GM04504 (cell line): ENCODE measurements around the gene CPNE5.

ENCODE experiments used
- DNase-seq: peaks from one replicate; pipeline ENCODE4 v3.0.0-alpha.2; 2012; ENCODE audit warnings: low read depth

Gene CPNE5

GRCh38 chr6:36702656-36703055, 136.6 kb downstream of the CPNE5 start:
- no peak for DNase-seq

GRCh38 chr6:36701401-36701991, 137.7 kb downstream of the CPNE5 start:
- DNase-seq = no peak

GRCh38 chr6:36700831-36701230, 138.4 kb downstream of the CPNE5 start:
- DNase-seq = no peak

- no peak for DNase-seq
These were observed 139.0 kb downstream of the CPNE5 start for GRCh38 chr6:36700071-36700812.

- no peak for DNase-seq
These were observed 139.9 kb downstream of the CPNE5 start for GRCh38 chr6:36699348-36699747.

GRCh38 chr6:36698871-36699271, 140.4 kb downstream of the CPNE5 start:
- no peak for DNase-seq

- no peak for DNase-seq
These were observed 141.0 kb downstream of the CPNE5 start for GRCh38 chr6:36698196-36698595.

- no peak for DNase-seq
These were observed 141.8 kb downstream of the CPNE5 start, which contains the start of gene RAB44 for GRCh38 chr6:36697481-36697903. Gene RAB44, plus strand, starts transcription at chr6:36697826. Its CDS starts 6,410 bp downstream, at chr6:36704236.

GRCh38 chr6:36695414-36695813, 143.8 kb downstream of the CPNE5 start:
- no peak for DNase-seq

GRCh38 chr6:36694616-36695015, 144.6 kb downstream of the CPNE5 start:
- DNase-seq = no peak

- DNase-seq = no peak
These were observed 146.2 kb downstream of the CPNE5 start for GRCh38 chr6:36692861-36693702.

GRCh38 chr6:36692220-36692619, 147.0 kb downstream of the CPNE5 start:
- DNase-seq = no peak

- DNase-seq = no peak
These were observed 147.6 kb downstream of the CPNE5 start for GRCh38 chr6:36691612-36692011.

GRCh38 chr6:36691011-36691410, 148.2 kb downstream of the CPNE5 start:
- no peak for DNase-seq
